HG03060 (cell line): Measurements from ENCODE around the gene EXO1.
"Not testable (repeated sequence)": the region's sequence is repeated elsewhere in the genome, so short reads cannot be mapped to it uniquely, and the experiment has no call there.

Experiments
- ATAC-seq: cut with Tn5 transposase; IDR thresholded peaks from one replicate; pipeline ENCODE4 v1.9.1; 2021; ENCODE audit warnings: low read depth, moderate number of reproducible peaks; ENCODE audit not compliant: unreplicated experiment

The EXO1 gene

DNA sequence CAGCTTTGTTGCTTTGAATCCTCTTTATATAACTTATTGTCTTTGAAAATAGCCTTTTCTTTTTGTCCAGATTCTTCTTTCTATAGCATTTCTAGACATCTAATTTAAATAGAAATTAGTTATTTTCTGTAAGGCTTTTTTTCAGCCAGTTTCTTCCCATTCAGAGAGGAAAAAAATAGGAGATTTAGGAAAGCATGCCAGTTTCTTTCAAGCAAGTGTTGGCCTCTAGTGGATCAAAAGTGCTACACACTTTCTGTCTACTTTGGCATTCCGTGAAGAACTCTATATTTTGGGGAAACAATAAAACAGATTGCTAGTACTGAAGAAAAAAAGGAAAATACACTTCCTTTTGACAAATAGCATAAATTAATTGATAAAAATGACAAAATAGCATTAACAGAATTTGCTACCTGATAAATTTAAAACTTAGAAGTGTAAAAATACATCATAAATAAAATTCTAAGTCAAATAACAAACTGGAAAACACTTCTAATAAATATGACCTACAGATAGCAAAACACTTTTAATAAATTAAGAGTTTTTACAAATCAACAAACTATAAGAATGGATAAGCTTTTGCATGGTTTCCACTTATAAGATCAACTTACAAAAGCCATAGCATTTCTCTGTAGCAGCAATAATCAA, 13.1 kb upstream of the EXO1 start:
- ATAC-seq = no peak

DNA sequence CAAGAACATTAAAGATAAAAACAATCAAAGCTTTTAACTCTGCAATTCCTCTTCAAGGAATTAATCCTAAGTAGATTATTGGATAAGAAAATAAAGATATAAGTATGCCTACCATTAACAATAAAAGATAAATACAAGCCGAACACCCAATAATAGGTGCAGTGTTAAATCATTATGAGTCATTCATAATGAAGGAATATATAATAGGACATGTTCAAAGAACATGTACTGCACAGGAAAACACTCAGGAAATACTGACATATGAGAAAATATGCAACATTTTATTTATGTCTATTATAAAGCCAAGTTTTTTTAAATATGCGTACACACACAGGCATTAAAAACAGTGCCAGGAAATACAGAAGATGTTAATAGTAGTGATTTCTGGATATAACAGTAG, 11.1 kb upstream of the EXO1 start:
- no peak for ATAC-seq

DNA sequence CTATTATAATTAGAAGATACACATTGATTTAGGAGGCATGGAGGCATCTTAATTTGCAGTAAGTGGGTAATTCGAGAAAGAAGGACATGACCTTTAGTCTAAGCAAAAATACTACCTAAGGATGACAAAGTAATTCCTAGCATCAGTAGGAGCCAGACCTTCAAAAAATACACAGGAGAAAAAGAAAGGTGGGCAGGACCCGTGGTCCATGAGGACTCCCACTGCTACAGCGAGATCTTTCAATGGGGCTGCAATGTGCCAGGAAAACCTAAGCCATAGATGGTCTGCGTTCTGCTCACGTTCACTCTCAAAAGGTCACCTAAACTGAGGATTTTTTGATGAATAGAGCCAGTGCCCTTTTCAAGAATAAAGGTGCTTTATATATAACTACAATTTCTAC, 10.6 kb upstream of the EXO1 start:
- ATAC-seq = no peak

DNA sequence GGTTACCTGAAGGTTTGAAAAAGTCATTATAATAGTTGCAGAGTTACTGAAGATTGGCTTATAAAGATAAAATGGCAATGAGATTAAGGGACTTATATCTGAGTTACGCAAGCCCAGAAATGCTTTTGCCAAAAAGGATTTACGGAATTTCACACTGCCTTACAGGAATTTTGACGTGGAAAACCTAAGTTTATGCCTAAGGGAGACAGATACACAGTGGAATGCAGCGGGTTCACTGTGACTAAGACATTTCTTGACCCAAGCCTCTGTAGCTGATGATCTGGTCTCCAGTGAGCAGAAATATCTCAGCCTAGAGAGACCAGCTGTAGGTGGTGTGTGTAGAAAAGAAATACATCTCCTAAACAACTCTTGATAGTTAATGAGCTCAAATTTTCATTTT, 10.1 kb upstream of the EXO1 start:
- ATAC-seq = no peak

DNA sequence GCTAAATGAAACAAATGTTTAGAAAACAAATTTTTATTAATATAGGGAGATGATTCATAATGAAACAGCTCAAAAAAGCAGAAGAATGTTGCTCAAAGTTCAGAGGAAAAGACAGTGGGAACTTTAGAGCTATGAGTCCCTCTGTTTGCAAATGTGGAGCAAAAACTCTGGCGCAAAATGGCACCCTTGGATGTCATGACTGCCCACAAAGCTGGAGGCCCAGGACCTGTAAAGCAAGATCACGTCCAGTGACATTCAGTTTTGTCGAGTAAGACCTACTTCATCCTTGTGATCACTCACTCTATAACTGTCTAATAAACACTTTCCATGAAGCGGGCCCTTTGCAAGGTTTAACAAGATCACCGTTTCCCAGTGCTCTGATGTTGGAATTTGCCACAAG, 9.1 kb upstream of the EXO1 start:
- no peak for ATAC-seq

DNA sequence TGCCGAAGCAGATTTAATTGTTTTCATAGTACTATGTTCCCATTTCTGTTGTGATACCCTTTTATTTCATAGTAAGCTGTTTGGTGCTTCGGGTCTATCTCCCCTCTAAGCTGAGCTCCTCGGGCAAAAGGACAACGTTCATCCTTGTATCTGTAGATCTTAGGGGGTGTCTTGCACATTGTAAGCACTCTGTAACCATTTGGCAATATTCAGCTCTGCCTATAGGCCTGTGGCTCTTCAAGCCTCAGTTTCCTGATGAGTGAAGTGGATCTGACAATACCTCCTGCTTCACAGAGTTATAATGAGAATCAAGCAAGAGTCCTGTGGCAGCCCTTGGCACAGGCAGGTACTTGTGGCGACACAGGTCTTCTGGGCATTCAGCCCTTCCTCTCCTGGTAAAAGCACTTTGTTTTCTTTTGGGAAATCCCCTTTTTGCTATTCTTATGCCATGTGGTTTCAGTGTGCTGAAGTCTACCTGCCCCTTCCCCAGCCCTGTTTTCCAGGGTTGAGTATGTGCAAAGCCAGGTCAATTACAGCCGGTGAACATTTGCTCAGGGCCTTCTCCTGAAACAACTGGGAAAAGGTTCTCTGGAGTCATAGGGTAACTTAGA, 8.5 kb upstream of the EXO1 start:
- ATAC-seq = no peak

DNA sequence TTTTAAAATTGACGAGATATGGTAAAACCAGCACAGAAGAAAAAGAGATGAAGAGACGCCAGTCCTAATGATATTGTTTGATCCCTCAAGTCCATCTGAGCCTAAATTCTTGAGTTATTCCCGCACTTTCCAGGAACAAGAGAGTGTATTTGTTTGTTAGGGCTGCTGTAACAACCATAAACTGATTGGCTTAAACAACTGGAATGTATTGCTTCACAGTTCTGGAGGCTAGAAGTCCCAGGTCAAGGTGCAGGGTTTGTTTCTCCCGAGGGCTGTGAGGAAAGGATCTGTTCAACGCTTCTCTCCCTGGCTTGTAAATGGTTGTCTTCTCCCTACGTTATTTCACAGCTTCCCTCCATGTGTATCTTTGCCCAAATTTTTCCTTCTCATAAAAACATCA, 7.8 kb upstream of the EXO1 start:
- no peak for ATAC-seq

DNA sequence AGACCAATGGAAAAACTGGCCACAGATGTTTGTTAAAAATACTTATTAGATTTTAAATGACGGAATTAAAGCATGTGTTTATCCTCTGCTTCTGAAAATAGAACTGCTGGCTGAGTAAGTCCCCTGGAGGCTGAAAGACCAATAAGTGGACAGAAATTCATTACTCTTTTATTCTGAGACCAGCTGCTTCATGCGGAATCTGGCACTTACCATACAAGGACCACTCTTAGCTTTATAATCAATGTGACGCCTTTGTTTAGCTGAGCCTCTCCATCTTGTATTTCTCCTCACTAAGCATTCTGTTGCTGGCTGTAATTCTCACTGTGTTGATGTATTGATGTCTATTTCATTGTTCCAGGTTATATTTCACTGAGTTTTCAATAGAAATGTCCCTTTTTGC, 6.3 kb upstream of the EXO1 start:
- no peak for ATAC-seq

DNA sequence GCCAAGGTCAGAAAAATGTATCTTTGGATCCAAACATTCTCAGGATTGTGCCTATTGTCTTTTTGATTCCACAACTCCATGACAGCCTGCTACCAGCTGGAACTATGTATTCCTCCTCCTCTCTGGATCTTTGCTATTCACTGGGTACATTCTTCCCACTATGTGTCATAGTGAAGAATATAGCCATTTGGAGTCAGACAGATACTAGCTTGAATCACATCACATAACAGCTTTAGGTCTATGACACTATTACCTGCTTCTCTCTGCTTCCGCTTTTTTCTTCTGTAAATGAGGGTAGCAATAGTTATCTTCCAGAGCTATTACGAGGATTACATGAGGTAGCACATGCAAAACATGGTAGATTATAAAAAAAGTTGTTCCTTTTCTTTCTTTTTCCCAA, 5.4 kb upstream of the EXO1 start:
- ATAC-seq = no peak

DNA sequence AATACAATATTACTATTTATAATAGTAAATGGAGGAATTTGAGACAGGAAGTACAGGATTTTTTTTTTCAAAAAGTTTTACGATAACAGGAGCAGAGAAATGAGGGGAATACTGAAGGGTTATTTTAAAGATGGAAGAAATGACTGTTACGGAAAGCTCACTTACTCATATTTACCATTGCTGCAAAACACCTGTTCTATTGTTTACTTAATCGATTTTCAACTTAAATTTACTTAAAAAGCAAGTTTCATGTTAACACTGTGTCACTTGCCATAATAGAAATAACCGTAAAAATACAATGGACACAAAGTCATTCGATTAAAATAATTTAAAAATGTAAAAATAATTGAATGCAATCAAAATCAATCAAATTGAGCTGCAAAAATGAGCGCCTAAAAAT, 3.4 kb upstream of the EXO1 start:
- no peak for ATAC-seq

DNA sequence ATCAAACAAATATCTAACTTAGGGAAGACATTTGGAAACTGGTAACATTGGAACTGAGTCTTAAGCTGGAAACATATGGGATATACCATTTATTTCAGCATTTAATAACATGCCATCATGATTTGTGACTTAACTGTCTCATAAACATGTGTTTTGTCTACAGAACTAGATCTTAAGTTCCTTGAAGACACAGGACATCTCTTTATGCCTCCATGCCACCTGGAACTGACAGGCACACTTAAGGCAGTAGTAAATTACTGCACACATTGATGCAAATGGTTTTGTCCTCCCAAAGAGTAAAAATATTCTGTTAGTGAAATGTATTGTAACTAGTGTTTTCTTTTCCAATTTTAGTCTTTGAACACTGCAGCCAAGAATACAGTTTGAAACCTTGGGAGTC, 1.6 kb upstream of the EXO1 start:
- ATAC-seq = no peak

DNA sequence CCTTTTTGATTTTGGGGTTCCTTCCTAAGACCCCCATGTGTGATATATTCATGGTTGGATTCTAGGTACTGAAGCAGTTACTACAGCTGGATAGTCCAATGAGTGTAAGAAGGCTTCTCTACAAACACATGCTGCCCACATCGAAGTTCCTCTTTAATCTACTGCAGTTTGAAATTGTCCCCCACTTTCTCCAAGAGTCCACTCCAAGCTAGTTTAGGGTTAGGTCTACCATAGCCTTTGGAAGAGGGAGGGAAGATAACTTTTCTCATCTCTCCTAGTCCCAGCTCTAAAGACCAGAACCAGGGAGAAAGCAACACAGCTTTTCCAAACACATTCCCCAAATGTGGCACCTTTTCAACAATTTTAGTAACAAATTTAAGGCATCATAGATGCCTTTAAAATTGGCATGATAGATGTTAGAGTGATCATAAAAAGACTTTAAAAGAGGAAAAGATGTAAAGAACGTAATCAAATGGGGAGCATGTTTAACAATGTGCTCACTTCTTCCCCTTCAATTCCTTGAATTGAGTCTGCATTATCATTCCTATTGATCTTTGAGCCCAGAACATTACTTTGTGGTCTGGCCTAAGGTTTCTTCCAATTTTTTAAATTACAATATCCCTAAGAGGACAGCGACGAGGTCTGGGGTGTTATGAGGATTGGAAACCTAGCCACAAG, 1.0 kb upstream of the EXO1 start:
- ATAC-seq = no peak

DNA sequence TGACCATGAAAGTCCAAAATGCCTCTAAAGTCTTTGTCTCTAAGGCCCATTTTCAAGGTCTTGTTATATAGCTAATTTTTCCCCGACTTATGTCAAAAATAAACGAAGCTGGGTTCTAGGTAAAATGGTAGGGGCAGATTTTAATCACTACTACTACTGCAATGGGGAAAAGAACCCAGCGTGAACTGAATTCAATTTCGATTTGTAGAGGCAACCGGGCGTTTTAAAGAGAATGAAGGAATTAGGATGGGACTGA, 536 bp upstream of the EXO1 start:
- no peak for ATAC-seq

DNA sequence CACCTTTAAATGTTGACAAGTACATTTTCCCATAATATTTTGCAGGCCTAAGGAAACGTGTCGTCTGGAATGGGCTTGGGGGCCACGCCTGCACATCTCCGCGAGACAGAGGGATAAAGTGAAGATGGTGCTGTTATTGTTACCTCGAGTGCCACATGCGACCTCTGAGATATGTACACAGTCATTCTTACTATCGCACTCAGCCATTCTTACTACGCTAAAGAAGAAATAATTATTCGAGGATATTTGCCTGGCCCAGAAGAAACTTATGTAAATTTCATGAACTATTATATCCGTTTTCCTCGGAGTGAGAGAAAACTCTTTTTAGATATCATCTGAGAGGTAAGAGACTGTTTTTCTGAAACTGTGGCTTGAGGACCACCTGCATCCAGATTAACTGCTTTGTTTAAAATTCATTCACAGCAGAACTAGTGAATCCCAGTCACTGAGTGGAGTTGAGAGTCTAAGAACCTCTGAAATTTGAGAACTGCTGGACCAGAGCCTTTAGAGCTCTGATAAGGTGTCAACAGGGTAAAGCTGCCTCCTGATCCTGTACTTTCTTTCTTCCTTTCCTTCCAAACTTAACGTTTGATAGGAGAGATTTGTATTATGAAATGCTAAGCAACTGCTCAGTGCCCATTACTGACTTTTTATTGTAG, 811 bp downstream of the EXO1 start:
- ATAC-seq = no peak

DNA sequence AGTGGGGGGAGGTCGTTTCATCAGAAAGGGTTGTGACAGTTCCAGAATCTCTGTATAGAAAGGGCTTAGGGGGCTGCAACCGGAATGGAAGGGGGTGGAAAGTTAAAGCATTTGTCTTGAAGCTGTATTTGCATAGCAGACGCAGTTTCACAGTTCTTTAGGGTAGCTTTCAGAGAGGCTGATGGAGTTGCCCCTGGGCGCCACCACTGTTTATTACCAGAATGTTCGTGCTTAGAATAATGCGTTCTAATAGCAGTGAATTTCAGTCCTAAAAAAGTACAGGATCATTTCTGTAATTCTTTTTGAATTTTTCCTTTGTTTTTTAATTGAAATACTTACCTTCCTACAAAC, 1.3 kb downstream of the EXO1 start:
- no peak for ATAC-seq

DNA sequence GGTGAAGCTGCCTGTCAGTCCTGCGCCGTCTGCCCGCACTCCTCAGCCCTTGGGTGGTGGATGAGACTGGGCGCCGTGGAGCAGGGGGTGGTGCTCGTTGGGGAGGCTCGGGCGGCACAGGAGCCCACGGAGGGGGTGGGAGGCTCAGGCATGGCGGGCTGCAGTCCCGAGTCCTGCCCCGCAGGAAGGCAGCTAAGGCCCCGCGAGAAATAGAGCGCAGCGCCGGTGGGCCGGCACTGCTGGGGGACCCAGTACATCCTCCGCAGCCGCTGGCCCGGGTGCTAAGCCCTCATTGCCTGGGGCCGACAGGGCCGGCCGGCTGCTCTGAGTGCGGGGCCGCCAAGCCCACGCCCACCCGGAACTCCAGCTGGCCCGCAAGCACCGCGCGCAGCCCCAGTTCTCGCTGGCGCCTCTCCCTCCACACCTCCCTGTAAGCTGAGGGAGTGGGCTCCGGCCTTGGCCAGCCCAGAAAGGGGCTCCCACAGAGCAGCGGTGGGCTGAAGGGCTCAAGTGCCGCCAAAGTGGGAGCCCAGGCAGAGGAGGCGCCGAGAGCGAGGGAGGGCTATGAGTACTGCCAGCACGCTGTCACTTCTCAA, 7.6 kb downstream of the EXO1 start:
- ATAC-seq = not testable (repeated sequence)

DNA sequence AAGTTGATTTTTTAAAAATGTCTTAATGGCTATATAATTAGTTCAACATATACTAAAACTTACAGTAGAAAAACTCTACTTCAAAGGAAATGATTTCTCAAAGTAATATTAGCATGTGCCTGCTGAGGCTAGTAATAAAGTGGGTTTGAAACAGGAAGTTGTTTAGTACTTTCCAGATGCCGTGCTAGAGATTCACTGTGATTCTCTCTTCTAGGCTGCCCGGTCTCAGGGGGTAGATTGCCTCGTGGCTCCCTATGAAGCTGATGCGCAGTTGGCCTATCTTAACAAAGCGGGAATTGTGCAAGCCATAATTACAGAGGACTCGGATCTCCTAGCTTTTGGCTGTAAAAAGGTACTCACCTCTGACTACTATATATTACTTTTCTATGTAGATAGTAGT, 9.1 kb downstream of the EXO1 start:
- no peak for ATAC-seq

DNA sequence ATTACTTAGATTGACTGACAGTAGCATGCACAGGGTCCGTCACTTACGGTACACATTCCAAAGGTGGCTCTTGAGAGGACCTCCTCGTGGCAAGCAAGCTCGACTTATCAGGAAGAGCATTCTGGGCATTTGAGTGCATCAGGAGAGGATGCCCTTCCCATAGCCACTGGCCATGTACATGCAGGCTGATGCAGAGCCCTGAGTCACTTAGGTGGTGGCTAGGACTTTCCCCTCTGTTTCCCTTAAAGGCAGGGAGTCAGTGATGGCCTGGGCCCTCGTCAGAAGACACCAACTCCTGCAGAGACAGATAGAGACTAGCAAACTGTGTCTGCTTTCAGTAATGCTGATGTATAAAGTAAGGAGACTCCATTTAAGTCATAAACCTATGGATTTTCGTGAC, 12.9 kb downstream of the EXO1 start:
- ATAC-seq = no peak

DNA sequence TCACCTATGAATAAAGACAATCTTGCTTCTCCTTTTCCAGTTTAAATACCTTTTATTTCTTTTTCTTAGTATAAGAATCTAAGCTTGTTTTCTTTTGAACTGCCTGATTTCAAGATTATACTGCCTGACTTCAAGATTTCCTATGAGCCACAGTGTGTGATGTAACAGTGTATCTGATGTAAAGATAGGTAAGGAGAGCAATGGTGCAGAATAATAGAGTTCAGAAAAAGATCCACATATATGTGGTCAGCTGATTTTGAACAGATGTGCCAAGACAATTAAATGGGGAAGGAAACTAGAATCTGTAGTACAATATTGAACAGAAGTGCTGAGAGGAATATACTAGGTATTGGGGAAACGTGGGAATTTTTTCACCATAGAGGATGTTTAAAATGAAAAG, 21.0 kb downstream of the EXO1 start:
- no peak for ATAC-seq

DNA sequence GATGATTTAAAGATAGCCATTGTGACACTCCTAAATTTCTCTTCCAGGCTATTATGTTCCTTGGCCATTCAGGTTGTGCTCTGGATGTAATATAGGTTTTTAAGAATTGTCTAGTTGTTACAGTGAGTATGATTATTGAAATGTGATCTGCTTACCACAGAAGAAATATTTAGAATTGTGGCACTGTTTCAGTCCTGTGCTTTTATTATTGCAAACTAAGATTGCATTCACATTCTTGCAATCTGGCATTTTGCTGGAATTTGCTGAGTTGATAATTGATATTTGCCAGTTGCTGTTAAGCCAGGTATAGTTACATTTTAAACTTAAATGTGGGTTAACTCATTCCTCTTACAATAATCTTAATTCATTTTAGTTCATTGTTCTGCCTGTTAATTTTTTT, 22.3 kb downstream of the EXO1 start:
- no peak for ATAC-seq

DNA sequence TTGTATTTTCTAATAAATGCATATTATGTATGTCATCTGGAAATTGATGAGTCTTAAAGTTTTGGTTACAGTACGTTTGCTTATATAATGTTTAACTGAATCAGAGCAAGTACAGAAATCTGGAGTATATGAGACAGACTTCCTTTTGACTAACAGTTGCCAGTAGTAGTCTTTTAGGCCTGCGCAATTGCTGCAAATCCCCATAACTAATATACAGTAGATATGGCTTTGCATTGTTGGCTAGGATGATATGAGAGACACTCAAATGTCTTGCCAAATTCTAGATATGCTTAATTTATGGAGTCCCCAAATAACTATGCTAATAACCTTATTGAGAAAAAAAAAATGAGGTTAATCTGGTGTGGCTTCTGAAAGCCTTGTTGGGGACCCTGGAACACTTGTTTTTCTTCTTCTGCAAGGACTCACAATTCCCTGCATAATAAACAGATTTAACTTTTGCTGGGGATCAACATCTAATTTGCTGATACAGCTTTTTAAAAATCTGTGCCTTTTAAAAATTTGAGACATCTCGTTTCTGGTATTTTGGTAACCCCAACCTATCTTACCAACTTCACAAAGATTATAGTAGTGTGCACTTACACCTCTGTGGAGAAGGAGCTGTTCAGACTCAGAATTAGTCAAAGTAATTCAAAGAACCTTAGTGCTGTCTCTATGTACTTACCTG, 22.9 kb downstream of the EXO1 start:
- no peak for ATAC-seq
